ENCODE measurements around the gene GRK4. TPM values are rescaled to one million over a fixed set of nuclear protein-coding genes. Genes with fewer than 3 reads are reported as not detected.
"Not testable (repeated sequence)": the region's sequence is repeated elsewhere in the genome, so short reads cannot be mapped to it uniquely, and the experiment has no call there.

The GRK4 gene
- total RNA-seq, 1 experiment from 2014 or later, result 4.4 TPM

- DNase-seq (ENCODE audit: low read depth), result no peak
Observed at GRCh38 chr4:2941138-2942036, 22.0 kb upstream of the GRK4 start.

- no peak for DNase-seq (ENCODE audit: low read depth)
Observed at GRCh38 chr4:2942037-2942531, 21.3 kb upstream of the GRK4 start.

GRCh38 chr4:2942532-2943363 lies 20.6 kb upstream of the GRK4 start:
- no peak for DNase-seq (ENCODE audit: low read depth)

GRCh38 chr4:2943364-2944090 lies 19.8 kb upstream of the GRK4 start:
- DNase-seq (ENCODE audit: low read depth), result no peak

DNA sequence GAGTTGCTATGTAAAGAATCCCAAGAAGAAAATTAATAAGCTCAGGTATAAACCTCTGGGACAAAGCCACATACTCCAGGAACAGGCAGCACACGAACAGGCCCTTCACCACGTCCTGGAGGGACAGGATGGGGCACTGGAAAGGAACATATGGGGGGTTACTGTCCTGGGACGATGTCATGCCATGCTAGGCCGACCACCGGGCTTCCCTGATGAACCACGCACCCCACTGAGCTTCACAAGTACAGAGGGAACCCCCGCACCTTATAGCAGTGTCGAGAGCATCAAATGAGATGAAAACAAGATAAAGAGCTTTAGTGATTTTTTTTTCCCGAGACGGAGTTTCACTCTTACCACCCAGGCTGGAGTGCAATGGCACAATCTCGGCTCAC lies 19.3 kb upstream of the GRK4 start:
- DNase-seq (ENCODE audit: low read depth), result no peak

- DNase-seq (ENCODE audit: low read depth), result no peak
Observed at GRCh38 chr4:2944586-2945526, 18.5 kb upstream of the GRK4 start.

- DNase-seq (ENCODE audit: low read depth), result not testable (repeated sequence)
Observed at GRCh38 chr4:2945619-2946604, 17.5 kb upstream of the GRK4 start.

DNA sequence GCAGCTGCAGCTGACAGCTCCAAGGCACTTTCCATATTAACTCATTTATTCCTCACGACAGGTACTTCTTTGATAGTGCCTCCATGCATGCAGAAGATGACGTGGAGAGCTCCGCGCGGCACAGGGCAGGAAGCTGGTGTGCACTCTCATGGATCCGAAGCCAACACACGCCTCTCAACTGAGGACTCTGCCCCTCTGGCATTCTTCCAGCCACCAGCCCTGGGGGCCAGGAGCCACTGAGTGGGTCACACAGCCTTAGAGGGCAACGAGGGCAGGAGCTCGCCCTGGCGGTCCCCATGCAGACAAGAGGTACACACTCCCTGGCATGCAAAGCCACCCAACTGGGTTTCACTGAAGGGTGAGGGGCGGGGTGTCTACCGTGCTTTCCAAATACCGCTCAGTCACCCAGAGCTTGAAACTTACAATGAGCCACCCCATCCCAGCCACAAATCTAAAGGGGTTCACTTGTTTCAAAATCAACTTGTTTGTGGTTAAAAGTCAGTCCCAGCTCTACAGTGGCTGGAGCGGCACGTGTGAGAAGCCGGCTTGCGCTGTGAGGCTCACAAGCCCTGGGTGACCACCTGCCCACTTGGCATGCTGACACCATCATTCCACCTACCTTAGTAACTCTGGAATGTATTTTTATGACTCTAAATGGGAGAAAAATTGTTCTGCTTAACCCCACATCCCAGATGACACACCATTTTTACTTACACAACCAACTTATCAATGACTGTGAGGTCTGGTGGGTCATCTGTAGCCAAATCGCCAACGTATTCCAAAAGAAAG lies 16.4 kb upstream of the GRK4 start:
- no peak for DNase-seq (ENCODE audit: low read depth)

GRCh38 chr4:2947926-2948325 lies 15.4 kb upstream of the GRK4 start:
- DNase-seq (ENCODE audit: low read depth), result no peak

GRCh38 chr4:2948895-2949781 lies 14.2 kb upstream of the GRK4 start:
- no peak for DNase-seq (ENCODE audit: low read depth)

GRCh38 chr4:2949782-2950125 lies 13.6 kb upstream of the GRK4 start:
- no peak for DNase-seq (ENCODE audit: low read depth)

DNA sequence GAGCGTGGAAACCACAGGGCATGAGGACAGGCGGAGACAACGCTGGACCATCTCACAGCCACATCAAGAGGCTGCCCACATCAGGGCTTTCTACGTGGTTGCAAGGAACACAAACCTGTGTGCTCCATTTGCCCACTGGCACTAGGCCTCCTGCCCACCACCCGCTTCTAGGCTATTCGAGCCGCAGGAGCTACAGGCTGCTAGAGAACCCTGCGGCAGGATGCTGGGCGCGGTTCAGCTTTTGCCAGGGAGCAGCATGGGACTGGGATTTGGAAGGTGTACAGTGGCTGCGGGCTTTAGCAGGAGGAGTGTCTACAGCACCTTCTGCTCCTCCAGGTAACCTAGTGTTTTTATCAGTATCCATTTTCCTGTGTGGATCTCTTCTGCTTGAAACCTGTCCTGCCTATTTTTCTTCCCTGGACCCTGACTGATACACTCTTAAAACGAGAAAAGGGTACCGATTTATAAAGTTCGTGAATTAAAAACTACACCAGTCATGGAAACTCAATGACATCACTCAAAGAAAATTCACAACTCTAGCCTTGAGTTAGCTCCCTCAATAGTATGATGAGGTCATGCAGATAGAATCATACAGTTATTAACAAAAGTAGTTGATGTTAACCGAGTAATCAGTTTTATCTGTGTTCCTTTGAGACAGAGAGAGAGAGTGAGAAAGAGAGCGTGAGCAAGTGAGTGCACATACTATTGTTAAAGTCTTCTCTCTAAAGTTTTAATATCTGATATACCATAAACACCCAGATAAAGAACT lies 13.0 kb upstream of the GRK4 start:
- DNase-seq (ENCODE audit: low read depth), result no peak

- DNase-seq (ENCODE audit: low read depth), result no peak
Observed at GRCh38 chr4:2953496-2953895, 9.9 kb upstream of the GRK4 start.

GRCh38 chr4:2954358-2955185 lies 8.8 kb upstream of the GRK4 start:
- DNase-seq (ENCODE audit: low read depth), result no peak

DNA sequence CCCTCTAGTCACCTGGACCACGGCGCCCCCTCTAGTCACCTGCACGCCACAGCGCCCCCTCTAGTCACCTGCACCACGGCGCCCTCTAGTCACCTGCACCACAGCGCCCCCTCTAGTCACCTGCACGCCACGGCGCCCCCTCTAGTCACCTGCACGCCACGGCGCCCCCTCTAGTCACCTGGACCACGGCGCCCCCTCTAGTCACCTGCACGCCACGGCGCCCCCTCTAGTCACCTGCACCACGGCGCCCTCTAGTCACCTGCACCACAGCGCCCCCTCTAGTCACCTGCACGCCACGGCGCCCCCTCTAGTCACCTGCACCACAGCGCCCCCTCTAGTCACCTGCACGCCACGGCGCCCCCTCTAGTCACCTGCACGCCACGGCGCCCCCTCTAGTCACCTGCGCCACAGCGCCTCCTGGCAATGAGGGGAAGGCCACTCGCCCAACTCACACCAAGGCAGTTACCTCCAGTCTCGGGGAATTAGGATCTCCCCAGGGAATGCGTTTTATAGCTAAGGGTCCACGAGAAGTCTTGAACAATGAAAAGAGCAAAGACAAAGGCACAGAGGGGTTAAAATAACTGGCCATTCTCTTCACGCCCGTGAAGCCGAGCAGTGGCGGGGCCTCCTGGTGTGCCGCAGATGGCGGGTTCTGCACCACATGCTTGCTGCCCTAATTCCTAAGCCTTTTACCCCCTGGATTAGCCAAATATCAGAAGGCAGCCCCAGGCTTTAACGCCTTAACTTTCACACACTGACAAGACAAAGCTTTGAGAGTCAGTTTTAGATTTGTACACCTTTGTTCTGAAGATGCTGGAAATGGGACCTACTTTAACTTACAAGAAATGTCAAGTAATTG lies 8.0 kb upstream of the GRK4 start:
- DNase-seq (ENCODE audit: low read depth), result not testable (repeated sequence)
